ENCODE data around the gene CLK2. TPM values are rescaled to one million over a fixed set of nuclear protein-coding genes. Genes with fewer than 3 reads are reported as not detected.
"Not testable (repeated sequence)": the region's sequence is repeated elsewhere in the genome, so short reads cannot be mapped to it uniquely, and the experiment has no call there.

CLK2 gene
- polyA plus RNA-seq, 2 donors, result 29.2 to 55.3 TPM

DNA sequence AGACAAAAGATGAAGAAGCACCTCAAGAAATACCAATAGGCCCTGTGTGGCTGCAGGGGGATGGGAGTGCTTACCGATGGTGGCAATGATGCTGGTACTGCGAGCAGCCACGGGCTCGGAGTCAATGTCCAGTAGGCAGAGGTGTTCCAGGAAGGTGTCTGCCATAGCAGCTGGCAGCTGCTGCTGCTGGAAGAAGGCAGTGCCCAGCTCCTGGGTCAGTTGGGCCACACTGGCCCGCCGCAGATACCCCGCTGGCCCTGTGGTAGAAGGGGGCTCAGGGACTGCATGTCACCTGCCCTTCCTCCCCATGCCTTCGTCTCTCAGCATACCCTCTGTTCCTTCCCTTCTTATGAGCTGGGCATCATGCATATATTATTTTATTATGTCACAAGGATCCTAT lies 26.7 kb upstream of the CLK2 start:
- Histone ChIP-seq H3K36me3 (ENCODE audit: control insufficient read depth in 2 of 2, insufficient read depth in 2 of 2, low read length in 1 of 2) (no peaks in the 10 kb centered on the region), H3K27me3 (ENCODE audit: control insufficient read depth in 1 of 2, insufficient read depth in 2 of 2, low read length in 2 of 2) (no peaks in the 10 kb centered on the region), H3K27ac (ENCODE audit: low read depth in 2 of 2, low read length in 1 of 2) (no peak overlapping the region), H3K4me3 (ENCODE audit: low read depth in 1 of 2, low read length in 2 of 2) (no peak overlapping the region), H3K9me3 (ENCODE audit: control insufficient read depth in 2 of 2, insufficient read depth in 1 of 2, low read depth in 1 of 2, low read length in 1 of 2) (no peaks in the 10 kb centered on the region), H3K4me1 (ENCODE audit: control insufficient read depth in 2 of 2, insufficient read depth in 2 of 2, low read length in 1 of 2) (peaks cover 2 to 8% of the 10 kb centered on the region in 2 donors)
- WGBS, 2 donors, result 92 to 94% methylated on average over 8 of the region's 8 CpGs

DNA sequence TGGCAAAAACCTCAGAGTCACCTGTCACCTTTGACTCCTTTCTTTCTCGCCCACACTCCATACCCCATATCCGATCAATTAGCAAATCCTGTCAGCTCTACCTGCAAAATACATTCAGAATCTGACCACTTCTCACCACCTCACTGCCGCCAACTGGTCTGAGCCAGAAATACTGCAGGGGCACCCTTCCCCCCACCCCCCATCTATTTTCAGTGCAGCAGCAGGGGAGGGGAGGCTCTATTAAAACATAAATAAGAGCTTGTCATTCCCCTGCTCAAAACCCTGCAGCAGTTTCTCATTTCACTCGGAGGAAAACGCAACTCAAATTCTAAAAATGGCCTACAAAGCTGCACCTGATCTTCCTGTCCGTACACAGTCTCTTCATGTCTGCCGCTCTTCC lies 24.1 kb upstream of the CLK2 start:
- 77 to 82% methylated on average over 7 of the region's 7 CpGs for WGBS, 2 donors
- Histone ChIP-seq H3K27me3 (ENCODE audit: control insufficient read depth in 1 of 2, insufficient read depth in 2 of 2, low read length in 2 of 2) (no peaks in the 10 kb centered on the region), H3K36me3 (ENCODE audit: control insufficient read depth in 2 of 2, insufficient read depth in 2 of 2, low read length in 1 of 2) (no peaks in the 10 kb centered on the region), H3K4me1 (ENCODE audit: control insufficient read depth in 2 of 2, insufficient read depth in 2 of 2, low read length in 1 of 2) (peaks cover 2 to 8% of the 10 kb centered on the region in 2 donors), H3K9me3 (ENCODE audit: control insufficient read depth in 2 of 2, insufficient read depth in 1 of 2, low read depth in 1 of 2, low read length in 1 of 2) (no peaks in the 10 kb centered on the region), H3K4me3 (ENCODE audit: low read depth in 1 of 2, low read length in 2 of 2) (no peak overlapping the region), H3K27ac (ENCODE audit: low read depth in 2 of 2, low read length in 1 of 2) (no peak overlapping the region)

DNA sequence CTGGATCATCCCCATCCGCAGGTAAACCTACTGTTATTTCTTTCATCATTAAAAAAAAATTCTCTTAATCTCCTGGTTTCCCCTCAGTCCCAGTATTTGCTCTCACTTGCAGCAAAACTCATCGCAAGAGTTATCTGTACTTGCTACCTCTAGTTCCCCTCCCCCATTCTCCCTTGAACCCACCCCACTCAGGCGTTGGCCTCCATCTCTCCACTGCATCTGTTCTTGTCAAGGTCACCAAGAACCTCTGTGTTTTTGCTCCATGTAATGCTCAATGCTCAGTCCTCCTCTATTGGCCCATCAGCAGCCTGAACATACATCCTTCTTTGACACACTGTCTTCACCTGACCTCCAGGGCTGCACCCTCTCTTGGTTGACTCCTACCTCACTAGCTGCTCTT lies 23.4 kb upstream of the CLK2 start:
- no peak overlapping the region for H3K4me3 ChIP-seq (ENCODE audit: low read depth in 1 of 2, low read length in 2 of 2)
- H3K4me1 ChIP-seq (ENCODE audit: control insufficient read depth in 2 of 2, insufficient read depth in 2 of 2, low read length in 1 of 2), result peaks cover 2 to 8% of the 10 kb centered on the region in 2 donors
- no peaks in the 10 kb centered on the region for H3K36me3 ChIP-seq (ENCODE audit: control insufficient read depth in 2 of 2, insufficient read depth in 2 of 2, low read length in 1 of 2)
- H3K9me3 ChIP-seq (ENCODE audit: control insufficient read depth in 2 of 2, insufficient read depth in 1 of 2, low read depth in 1 of 2, low read length in 1 of 2), result no peaks in the 10 kb centered on the region
- H3K27ac ChIP-seq (ENCODE audit: low read depth in 2 of 2, low read length in 1 of 2), result no peak overlapping the region
- 86 to 89% methylated on average over 3 of the region's 3 CpGs for WGBS, 2 donors
- H3K27me3 ChIP-seq (ENCODE audit: control insufficient read depth in 1 of 2, insufficient read depth in 2 of 2, low read length in 2 of 2), result no peaks in the 10 kb centered on the region

DNA sequence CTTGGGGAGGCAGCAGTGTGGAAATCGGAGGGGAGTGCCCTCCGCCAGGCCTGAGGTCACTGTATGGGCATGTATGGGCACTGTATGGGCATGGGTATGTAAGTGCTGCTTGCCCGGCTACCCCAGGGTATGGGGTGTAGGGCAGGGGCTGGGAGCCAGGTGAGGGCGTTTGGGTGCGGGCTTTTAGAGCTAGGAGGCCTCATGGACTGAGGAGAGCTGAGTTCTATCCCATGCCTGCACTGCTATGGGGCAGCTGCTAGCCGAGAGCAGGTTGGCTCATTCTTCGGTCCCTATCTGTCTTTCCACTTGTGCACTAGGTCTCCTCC lies 22.6 kb upstream of the CLK2 start:
- Histone ChIP-seq H3K9me3 (ENCODE audit: control insufficient read depth in 2 of 2, insufficient read depth in 1 of 2, low read depth in 1 of 2, low read length in 1 of 2) (no peaks in the 10 kb centered on the region), H3K27ac (ENCODE audit: low read depth in 2 of 2, low read length in 1 of 2) (no peak overlapping the region), H3K36me3 (ENCODE audit: control insufficient read depth in 2 of 2, insufficient read depth in 2 of 2, low read length in 1 of 2) (no peaks in the 10 kb centered on the region), H3K27me3 (ENCODE audit: control insufficient read depth in 1 of 2, insufficient read depth in 2 of 2, low read length in 2 of 2) (no peaks in the 10 kb centered on the region), H3K4me1 (ENCODE audit: control insufficient read depth in 2 of 2, insufficient read depth in 2 of 2, low read length in 1 of 2) (peaks cover 2 to 8% of the 10 kb centered on the region in 2 donors), H3K4me3 (ENCODE audit: low read depth in 1 of 2, low read length in 2 of 2) (no peak overlapping the region)
- WGBS, 2 donors, result 63 to 80% methylated on average over 7 of the region's 7 CpGs

DNA sequence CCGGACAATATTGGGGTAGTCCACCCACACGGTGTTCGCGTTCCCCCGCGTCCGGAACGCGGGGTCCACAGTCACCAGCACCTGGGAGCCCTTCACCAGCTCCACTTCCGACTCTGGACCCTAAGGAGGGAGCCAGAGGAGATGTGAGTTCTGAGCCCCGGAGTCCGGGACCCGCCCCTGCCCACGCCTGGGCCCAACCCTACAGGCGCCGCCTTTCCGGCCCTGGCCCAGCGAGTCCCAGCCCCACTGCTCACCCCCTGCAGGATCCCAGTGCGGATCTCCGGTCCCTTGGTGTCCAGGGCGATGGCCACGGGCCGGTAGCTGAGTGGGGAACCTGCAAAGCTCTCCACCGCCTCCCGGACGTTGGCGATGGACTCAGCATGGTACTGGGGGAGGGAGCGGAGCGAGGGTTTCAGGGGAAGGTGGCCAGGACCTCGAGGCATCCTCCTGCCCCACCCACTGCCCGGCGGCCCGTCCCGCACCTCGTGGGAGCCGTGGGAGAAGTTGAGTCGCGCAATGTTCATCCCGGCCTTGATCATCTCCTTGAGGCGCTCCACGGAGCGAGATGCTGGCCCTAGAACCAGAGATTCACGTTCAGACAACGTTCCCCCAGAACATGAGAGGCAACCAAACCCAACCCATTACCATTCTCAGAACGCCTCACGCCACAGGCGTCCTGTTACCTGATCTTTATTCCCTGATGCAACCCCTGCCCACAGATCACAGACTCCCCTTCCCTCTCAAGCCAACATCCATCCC lies 22.1 kb upstream of the CLK2 start:
- H3K27me3 ChIP-seq (ENCODE audit: control insufficient read depth in 1 of 2, insufficient read depth in 2 of 2, low read length in 2 of 2), result no peaks in the 10 kb centered on the region
- H3K27ac ChIP-seq (ENCODE audit: low read depth in 2 of 2, low read length in 1 of 2), result no peak overlapping the region
- 13 to 21% methylated on average over 47 of the region's 47 CpGs for WGBS, 2 donors
- no peaks in the 10 kb centered on the region for H3K9me3 ChIP-seq (ENCODE audit: control insufficient read depth in 2 of 2, insufficient read depth in 1 of 2, low read depth in 1 of 2, low read length in 1 of 2)
- H3K4me3 ChIP-seq (ENCODE audit: low read depth in 1 of 2, low read length in 2 of 2), result peak overlapping the region in 1 of 2 donors; percentile 17
- H3K36me3 ChIP-seq (ENCODE audit: control insufficient read depth in 2 of 2, insufficient read depth in 2 of 2, low read length in 1 of 2), result no peaks in the 10 kb centered on the region
- peaks cover 2 to 8% of the 10 kb centered on the region in 2 donors for H3K4me1 ChIP-seq (ENCODE audit: control insufficient read depth in 2 of 2, insufficient read depth in 2 of 2, low read length in 1 of 2)

DNA sequence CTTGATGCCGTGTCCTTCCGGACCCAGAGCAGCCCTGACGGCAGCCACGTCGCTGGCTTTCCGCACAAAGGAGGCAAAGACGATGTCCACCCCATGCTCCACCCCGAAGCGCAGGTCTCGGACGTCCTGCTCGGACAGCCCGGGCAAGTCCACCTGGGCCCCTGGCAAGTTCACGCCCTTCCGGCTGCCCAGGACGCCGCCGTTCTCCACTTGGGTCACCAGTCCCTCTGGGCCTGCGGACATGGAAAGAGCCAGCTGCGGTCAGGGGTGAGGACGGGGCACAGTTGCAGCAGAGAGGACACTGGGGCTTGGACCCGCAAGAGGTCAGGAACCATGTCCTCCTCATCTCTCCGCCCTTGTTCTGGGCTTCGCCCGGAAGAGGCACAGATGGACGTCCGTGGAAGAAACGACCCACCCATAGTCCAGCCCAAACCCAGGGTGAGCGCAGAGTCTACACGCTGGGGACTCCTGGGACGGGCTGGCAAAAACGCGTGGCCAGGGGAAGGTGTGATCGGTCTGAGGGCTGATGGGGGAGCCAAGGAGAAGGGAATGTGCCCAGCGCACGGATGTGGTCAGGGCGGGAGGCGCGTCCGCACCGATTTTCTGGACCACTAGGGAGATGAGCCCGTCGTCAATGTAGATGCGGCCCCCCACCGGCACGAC lies 21.3 kb upstream of the CLK2 start:
- H3K4me3 ChIP-seq (ENCODE audit: low read depth in 1 of 2, low read length in 2 of 2), result no peak overlapping the region
- H3K27ac ChIP-seq (ENCODE audit: low read depth in 2 of 2, low read length in 1 of 2), result no peak overlapping the region
- peaks cover 2 to 8% of the 10 kb centered on the region in 2 donors for H3K4me1 ChIP-seq (ENCODE audit: control insufficient read depth in 2 of 2, insufficient read depth in 2 of 2, low read length in 1 of 2)
- WGBS, 2 donors, result 37 to 50% methylated on average over 46 of the region's 46 CpGs
- H3K36me3 ChIP-seq (ENCODE audit: control insufficient read depth in 2 of 2, insufficient read depth in 2 of 2, low read length in 1 of 2), result no peaks in the 10 kb centered on the region
- no peaks in the 10 kb centered on the region for H3K9me3 ChIP-seq (ENCODE audit: control insufficient read depth in 2 of 2, insufficient read depth in 1 of 2, low read depth in 1 of 2, low read length in 1 of 2)
- H3K27me3 ChIP-seq (ENCODE audit: control insufficient read depth in 1 of 2, insufficient read depth in 2 of 2, low read length in 2 of 2), result no peaks in the 10 kb centered on the region

DNA sequence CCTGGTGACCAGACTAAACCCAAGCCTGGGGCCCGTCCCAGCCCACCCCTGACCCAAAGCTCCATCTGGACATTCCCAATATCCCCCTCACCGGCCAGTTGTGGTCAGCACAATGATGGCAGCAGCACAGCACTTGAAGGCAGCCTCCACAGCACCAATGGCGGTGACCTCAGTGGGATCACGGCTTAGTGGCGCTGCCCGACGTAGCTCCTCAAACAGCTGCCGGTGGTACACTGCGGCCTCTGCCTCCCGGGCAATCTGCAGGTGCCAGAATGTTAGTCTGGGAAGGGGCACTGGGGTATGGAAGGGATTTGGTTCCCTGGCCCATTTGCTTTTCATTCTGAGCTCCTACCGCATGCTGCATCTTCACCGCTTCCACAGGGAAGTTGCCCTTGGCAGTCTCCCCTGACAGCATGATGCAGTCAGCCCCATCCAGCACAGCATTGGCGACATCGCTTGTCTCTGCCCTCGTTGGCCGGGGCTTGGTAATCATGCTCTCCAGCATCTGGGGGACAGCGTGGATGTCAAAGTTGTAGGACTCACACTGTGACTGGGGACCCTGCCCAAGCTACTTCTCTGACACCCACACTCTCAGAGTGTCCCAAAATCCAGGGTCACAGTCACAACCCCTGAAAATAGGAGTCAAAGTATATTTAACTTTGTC lies 19.9 kb upstream of the CLK2 start:
- no peaks in the 10 kb centered on the region for H3K27me3 ChIP-seq (ENCODE audit: control insufficient read depth in 1 of 2, insufficient read depth in 2 of 2, low read length in 2 of 2)
- H3K9me3 ChIP-seq (ENCODE audit: control insufficient read depth in 2 of 2, insufficient read depth in 1 of 2, low read depth in 1 of 2, low read length in 1 of 2), result no peaks in the 10 kb centered on the region
- no peak overlapping the region for H3K4me3 ChIP-seq (ENCODE audit: low read depth in 1 of 2, low read length in 2 of 2)
- no peak overlapping the region for H3K27ac ChIP-seq (ENCODE audit: low read depth in 2 of 2, low read length in 1 of 2)
- H3K4me1 ChIP-seq (ENCODE audit: control insufficient read depth in 2 of 2, insufficient read depth in 2 of 2, low read length in 1 of 2), result peaks cover 2 to 8% of the 10 kb centered on the region in 2 donors
- WGBS, 2 donors, result 87 to 88% methylated on average over 17 of the region's 17 CpGs
- H3K36me3 ChIP-seq (ENCODE audit: control insufficient read depth in 2 of 2, insufficient read depth in 2 of 2, low read length in 1 of 2), result peaks cover 0 to 2% of the 10 kb centered on the region in 2 donors

DNA sequence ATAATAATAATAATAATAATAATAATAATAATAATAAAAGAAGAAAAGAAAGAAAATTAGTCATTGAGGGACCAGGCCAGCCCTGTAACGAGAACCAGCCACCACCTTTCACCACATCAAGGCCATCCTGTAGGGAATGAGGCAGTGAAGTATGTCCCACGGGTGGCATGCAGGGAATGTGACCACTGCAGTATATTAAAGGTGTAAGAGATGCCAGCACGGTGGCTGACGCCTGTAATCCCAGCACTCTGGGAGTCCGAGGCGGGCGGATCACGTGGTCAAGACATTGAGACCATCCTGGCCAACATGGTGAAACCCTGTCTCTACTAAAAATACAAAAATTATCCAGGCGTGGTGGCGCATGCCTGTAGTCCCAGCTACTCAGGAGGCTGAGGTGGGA lies 17.7 kb upstream of the CLK2 start:
- 85 to 88% methylated on average over 10 of the region's 10 CpGs for WGBS, 2 donors
- H3K9me3 ChIP-seq (ENCODE audit: control insufficient read depth in 2 of 2, insufficient read depth in 1 of 2, low read depth in 1 of 2, low read length in 1 of 2); H3K36me3 ChIP-seq (ENCODE audit: control insufficient read depth in 2 of 2, insufficient read depth in 2 of 2, low read length in 1 of 2); H3K27me3 ChIP-seq (ENCODE audit: control insufficient read depth in 1 of 2, insufficient read depth in 2 of 2, low read length in 2 of 2); H3K4me1 ChIP-seq (ENCODE audit: control insufficient read depth in 2 of 2, insufficient read depth in 2 of 2, low read length in 1 of 2); H3K4me3 ChIP-seq (ENCODE audit: low read depth in 1 of 2, low read length in 2 of 2); H3K27ac ChIP-seq (ENCODE audit: low read depth in 2 of 2, low read length in 1 of 2): not testable (repeated sequence)

DNA sequence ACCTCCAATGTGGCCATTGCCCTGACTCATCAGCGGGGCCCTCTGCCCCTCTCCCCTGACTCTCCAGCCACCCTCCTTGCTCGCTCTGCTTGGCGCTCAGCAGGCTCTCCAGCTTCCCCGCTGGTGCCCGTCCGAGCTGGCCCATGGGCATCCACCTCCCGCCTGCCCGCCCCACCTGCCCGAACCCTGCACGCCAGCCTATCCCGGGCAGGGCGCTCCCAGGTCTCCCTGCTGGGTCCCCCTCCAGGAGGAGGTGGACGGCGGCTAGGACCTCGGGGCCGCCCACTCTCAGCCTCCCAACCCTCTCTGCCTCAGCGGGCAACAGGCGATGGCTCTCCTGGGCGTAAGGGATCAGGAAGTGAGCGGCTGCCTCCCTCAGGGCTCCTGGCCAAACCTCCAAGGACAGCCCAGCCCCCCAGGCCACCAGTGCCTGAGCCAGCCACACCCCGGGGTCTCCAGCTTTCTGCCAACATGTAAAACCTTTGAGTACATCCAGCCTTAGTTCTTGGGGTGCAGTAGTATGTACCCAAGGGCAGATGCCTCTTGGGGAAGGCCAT lies 14.8 kb upstream of the CLK2 start:
- H3K9me3 ChIP-seq (ENCODE audit: control insufficient read depth in 2 of 2, insufficient read depth in 1 of 2, low read depth in 1 of 2, low read length in 1 of 2), result no peaks in the 10 kb centered on the region
- no peak overlapping the region for H3K4me3 ChIP-seq (ENCODE audit: low read depth in 1 of 2, low read length in 2 of 2)
- peaks cover 2 to 15% of the 10 kb centered on the region in 2 donors for H3K36me3 ChIP-seq (ENCODE audit: control insufficient read depth in 2 of 2, insufficient read depth in 2 of 2, low read length in 1 of 2)
- no peaks in the 10 kb centered on the region for H3K27me3 ChIP-seq (ENCODE audit: control insufficient read depth in 1 of 2, insufficient read depth in 2 of 2, low read length in 2 of 2)
- no peak overlapping the region for H3K27ac ChIP-seq (ENCODE audit: low read depth in 2 of 2, low read length in 1 of 2)
- H3K4me1 ChIP-seq (ENCODE audit: control insufficient read depth in 2 of 2, insufficient read depth in 2 of 2, low read length in 1 of 2), result no peaks in the 10 kb centered on the region
- WGBS, 2 donors, result 94 to 95% methylated on average over 21 of the region's 21 CpGs
